Stimulated activated CD8-positive, alpha-beta memory T cell treated with anti-CD3 and anti-CD28 coated beads, Interleukin-7, amount 100 ng/mL, for 48 hours (primary cell): ENCODE data around the gene TBC1D24.

Source experiments
- DNase-seq, 2 donors: peaks; one replicate each; pipeline ENCODE4 v3.0.0-alpha.2; 2020; ENCODE audit warnings: low read depth in 1 of 2; ENCODE audit errors: extremely low read depth in 1 of 2

The TBC1D24 gene

DNA sequence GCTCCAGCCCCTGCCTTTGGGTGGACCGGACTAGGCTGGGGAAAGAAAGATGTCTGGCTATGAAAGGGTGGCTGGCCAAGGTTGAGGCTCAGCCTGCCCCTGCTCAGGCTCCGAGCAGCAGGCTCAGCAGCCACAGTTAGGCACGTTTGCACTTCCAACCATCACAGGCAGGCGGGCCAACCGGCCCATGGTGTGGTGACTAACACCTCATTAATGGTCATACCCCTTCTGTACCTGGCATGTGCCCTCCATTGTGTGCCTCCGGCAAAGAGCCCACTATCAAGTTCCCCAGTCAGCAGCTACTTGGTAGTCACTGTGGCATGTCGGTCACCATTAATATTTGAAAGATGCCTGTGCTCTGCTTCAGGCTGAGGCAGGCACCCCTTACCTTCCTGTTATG, 6.7 kb downstream of the TBC1D24 start:
- no peak for DNase-seq

DNA sequence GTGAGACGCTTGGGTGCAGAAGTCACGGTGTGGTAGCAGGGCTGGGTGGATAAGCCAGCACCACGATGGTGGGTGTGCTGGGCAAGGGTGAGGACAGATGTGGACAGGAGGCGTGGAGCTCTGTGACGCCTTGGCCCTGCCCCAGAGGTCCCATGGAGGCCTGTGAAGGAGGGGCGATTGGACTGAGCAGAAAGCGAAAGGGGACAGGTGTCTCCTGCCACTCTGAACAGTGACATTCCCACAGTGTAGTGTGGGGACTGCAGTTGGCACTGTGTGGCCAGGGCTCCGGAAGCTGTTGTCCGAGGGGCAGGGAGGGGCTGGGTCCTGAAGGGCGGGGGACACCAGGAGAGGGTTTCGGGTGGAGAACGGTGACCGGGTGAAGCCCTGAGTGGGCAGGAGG, 7.3 kb downstream of the TBC1D24 start:
- DNase-seq = no peak

DNA sequence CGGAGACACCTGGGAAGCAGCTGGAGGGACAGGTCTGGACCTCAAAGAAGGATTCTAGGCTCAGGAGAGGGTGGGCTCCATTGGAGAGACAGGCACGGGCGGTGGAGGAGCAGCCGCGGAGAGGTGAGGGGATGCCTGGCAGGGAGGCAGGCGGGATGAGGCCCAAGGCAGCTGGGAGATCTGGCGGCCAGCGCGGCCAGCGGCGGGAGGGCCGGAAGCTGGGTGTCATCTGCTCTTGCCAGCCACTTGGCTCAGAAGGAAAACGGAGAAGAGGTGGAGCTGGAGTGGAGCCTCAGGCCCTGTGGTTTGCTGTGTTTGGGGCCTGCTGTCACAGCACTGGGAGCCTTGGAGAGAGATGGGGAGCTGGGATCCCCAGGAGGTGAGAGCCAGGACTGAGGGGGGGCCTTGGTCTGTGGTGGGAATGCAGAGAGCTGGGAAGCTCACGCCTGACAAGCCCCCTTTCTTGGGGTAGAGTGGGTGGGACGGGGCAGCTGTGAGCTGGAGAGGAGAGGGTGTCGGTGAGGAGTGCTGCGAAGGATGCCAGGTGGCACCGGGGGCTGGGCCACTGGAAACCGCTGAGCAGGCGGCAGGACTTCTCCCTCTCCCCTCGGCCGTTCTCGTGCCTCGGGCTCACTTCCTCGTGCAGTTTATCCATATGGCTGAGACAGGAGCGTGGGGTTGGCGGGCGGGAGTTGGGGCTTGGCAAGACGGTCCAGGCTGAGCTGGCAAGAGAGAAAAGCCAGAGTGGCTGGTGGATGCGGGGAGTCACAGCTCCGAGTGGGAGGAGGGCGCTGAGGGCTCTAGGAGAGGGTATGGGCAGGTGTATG, 8.0 kb downstream of the TBC1D24 start:
- no peak for DNase-seq

DNA sequence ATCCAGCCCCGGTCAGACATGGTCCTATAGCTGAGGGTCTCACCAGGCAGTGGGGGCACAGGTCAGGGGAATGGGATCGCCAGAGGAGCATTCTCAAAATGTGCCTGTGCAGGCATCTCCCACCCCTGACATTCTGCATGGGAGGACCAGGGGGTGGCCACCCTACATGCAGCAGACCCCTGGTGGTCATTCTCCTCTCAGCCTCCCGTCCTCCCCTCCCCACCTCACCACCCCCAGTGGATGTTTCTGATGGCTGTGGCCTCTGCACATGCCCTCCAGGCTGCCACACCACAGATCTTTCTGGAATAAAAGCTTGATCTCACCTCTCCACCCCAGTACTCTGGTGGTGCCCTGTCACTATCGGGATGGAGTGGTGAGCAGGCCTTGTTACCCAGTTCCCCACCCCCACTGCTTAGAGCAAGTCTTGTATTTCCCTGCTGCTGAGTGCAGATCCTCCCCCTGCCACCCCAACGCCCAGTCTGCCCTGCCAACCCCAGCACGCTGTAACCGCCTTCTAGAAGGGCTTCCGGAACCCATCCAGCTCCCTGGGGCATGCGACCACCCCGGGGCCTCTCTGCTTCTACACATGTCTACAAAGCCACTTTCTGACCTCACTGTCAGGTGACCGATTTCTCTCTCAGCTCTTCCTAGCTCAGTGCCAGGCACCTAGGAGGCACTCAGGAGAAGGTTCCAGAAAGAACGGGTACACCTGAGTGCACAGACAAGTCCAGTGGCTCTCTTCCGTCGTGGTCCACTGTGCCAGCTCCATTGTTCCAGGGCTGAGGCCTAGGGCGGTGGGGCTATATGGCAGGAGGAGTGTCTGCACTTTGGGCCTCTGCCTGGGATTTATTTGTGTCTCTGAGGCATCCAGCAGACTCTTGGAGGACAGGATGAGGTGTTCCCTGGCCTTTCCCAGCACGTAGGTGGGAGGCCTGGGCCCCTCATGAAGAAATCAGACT, 9.3 kb downstream of the TBC1D24 start:
- no peak for DNase-seq

GRCh38 chr16:2484898-2485508, 10.1 kb downstream of the TBC1D24 start:
- no peak for DNase-seq

DNA sequence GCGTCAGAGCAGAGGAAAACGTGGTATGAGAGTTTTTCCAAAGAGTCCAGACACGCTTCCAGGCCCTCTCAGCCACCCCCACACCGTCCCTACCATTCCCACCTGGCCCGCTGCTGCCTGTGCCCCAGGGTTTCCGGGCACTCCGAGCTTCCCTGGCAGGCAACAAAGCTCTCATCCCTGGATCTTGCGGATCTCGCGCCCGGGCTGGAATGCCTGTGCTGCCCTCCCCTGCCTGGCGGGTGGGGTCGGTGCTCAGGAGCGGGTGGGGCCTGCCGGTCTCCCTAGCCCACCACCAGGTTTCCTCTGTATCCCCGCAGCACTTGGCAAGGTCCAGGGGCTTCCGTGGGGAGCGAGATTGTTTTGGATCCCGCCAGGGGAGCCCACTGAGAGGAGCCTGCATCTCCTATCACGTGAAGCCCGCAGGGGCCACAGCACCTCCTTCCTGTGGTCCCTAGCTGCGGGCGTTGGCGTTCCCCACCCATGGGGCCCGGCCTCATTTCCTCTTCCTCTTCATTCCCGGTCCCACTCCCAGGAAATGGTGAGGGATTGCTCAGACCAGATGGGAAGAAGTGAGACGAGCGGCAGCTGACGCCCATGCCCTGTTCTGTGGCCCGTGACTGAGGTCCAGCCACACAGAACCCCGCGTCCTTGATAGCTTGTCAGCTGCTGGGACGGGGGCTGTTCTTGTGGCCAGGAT, 11.0 kb downstream of the TBC1D24 start:
- DNase-seq = no peak

DNA sequence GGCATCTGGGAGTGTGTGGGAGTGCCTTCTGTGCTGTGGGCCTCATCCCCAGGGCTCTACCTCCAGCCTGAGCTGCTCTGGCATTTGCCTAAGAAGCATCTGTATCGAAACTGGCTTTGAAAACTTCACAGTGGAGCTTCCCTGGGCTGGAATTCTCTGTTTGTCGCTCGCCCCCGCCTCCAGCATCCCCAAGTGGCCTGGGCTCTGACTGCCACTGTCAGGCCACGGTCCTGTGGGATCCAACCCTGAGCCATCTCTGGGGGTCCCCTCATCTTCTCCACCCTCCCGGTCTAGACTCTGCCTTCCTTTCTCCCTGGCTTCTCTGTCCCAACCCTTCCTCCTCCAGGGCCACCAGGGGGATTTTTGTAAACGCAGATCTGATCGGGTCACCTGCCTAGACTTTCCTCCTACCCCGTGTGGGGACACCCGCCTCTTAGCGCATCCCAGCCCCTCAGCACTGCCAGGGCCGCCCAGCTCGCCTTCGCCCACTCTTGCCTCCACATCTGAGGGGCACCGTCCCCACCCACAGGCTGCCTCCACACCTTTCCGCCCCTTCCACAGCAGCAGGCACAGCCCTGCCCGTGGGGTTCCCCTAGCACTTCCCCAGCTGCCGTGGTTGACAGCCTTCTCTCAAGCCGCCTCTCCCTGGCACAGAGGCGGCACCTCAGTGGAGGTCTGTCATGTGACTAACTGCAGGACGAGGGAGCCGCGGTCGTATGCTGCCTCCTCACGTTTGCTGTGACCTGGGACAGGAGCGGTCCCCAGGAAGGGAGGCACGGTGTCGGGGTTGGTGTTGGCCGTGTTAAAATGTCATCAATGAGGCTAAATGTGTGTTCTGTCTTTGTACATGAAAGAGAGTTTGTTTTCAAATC, 12.0 kb downstream of the TBC1D24 start:
- peak; percentile 44 to 63 for DNase-seq

DNA sequence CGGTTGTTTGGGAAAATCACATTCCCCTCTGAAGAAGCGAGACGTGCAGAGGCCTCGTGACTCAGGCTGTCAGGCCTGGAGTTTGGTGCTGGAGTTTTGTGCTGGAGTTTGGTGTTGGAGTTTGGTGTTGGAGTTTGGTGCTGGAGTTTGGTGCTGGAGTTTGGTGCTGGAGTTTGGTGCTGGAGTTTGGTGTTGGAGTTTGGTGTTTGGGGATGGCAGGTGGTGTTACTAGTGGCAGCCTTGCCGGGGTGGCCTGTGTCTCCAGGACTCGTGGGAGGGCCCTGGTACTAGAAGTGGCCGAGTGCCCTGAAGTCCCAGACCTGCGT, 12.6 kb downstream of the TBC1D24 start:
- DNase-seq = no peak

- no peak for DNase-seq
Measured at GRCh38 chr16:2487903-2488531, 13.1 kb downstream of the TBC1D24 start.

DNA sequence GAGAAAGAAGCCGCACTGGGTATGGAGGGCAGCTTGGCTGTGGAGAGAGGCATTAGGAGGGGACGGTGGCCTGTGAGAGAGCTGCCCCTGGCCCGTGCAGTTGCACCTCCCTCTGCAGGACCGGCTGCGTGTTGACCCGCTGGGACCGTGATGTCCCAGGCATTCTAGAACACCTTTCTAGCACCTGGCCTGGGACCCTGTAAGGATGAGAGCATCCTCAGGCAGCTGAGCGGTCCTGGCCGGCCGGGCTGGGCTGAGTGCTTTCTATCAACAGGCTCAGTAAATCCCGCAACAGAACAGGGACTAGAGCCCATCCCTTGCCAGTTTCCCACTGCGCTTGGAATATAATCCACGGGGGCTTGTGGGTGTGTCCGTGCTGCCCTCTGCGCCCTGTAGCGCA, 14.7 kb downstream of the TBC1D24 start:
- no peak for DNase-seq

DNA sequence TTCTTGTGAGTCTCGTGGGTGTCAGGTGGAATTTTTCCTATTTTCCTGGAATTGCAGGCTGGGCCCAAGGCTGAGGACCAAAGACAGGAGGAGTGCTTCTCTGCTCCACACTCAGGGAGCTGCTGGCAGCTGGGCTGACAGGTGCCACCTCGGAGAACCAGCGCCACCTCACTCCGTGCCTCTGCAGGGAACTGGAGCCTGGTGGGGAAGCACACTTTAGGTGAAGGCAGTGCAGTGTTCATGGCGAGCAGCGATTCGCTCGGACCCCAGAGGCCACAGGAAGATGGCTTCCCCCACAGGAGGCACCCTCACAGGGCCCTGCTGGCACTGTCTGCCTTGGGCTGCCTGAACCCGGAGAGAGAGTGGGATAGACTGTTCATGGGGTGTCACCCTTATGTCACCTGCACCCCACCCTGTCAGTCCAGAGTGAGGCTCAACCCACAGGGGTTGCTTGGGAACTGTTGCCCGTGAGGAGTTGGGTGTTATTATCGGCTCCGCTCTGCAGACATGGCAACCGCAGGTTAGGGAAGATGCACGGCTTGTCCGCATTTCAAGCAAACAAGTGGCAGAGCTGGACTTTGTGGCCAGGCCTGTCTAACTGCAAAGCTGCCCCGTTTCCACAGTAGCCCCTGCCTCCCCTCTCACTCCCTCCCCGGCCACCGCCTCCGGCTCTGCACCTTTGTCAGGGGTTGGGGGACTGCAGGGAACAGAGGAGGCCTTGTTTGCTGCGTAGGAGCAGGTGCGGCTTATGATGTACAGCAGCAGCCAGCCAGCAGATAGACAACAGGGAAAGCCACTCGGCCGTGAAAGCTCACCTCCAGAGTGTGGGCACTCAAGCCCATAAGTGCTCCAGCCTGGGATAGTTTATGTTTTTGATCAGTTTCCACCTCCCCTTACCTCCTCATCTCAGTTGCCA, 15.5 kb downstream of the TBC1D24 start:
- DNase-seq = no peak

DNA sequence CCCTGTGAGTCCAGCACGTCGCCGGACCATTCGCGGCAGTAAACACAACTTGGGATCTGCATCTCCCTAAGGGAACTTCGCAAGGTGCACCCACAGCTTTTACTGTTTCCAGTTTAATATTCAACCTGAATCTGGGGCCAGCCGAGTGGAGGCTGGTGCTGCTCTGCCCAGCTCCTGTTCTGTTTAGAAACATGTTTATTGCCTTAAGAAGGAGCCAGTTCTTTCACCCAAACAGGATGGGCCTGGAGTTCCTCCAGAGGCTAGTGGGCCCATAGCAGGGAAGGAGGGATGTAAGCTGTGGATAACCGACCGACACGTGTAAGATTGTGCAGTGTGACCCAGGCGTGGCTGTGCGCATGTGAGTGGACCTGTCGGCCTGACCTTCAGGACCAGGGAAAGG, 17.4 kb downstream of the TBC1D24 start:
- no peak for DNase-seq

DNA sequence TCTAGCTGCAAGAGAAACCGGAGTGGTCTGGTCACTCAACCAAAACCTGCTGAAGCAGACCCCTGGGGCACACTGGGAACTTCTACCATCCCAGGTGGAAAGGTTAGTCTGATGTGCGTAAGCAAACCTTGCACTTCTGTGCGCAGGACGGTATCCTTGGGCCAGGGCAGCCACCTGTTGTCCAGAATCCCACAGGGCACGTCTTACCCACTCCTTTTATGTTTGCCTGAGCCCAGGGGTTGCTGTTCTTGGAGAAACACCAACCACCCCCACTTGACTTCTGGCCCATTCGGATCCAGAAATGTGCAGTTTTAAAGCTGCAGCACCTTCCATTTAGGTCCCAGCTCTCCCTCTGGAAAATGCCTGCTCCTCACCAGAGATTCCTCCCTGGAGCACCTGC, 18.7 kb downstream of the TBC1D24 start:
- no peak for DNase-seq

- no peak for DNase-seq
Measured at GRCh38 chr16:2494616-2495015, 19.7 kb downstream of the TBC1D24 start.

DNA sequence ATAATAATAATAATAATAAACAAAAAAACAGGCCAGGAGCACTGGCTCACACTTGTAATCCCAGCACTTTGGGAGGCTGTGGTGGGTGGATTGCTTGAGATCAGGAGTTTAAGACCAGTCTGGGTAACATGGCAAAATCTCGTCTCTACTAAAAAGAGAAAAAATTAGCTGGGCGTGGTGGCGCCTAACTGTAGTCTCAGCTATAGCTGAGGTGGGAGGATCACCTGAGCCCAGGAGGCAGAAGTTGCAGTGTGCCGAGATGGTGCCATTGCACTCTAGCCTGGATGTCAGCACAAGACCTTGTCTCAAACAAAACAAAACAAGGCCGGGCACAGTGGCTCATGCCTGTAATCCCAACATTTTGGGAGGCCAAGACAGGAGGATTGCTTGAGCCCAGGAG, 20.1 kb downstream of the TBC1D24 start:
- no peak for DNase-seq

GRCh38 chr16:2496223-2497115, 21.5 kb downstream of the TBC1D24 start:
- no peak for DNase-seq

DNA sequence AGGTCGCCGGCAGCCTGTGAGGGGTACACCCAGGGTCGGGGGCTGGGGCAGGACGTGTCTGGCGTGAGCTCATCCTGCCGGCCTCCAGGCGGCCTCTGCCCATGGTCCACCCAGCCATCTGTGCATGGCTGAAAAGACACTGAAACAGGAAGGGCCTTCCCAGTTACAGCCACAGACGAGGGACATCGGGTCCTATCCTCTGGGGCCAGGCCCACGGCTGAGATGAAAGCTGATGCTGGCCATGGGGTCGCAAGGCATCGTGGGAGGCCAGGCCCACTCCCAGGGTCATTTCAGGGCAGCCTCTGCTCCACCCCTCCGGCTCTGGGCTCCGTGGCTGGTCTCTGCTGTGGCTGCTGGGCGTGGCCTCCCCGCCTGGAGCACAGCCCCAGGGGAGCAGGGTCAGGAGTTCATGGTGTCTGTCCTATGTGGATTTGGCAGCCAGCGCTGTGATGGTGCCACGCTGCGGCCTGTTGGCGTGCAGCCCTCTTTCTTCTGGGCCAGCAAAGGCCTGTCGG, 22.2 kb downstream of the TBC1D24 start:
- DNase-seq = no peak
